RWPE2 (cell line): ENCODE measurements around the gene VOPP1.

Experiments
- ATAC-seq: fragments of 200-7000 bp; cut with Tn5 transposase; 3 replicates; pipeline ENCODE4 v1.9.1; 2021; ENCODE audit warnings: low read depth
- DNase-seq: peaks from one replicate; pipeline ENCODE4 v3.0.0-alpha.2; 2020; ENCODE audit warnings: low spot score
- H3K27ac ChIP-seq: fragments of 450-650 bp; 2 replicates; pipeline ENCODE4 v1.5.1; 2017; ENCODE audit warnings: mild to moderate bottlenecking; ENCODE audit not compliant: poor library complexity, severe bottlenecking
- H3K27me3 ChIP-seq: fragments of 250-450 bp; sonication (Bioruptor Pico); 2 replicates; pipeline ENCODE4 v1.5.1; 2021; ENCODE audit warnings: mild to moderate bottlenecking, moderate library complexity; ENCODE audit not compliant: insufficient read depth, poor library complexity, severe bottlenecking
- H3K36me3 ChIP-seq: fragments of 250-450 bp; sonication (Bioruptor Pico); 2 replicates; pipeline ENCODE4 v1.5.1; 2020; ENCODE audit warnings: low read depth, mild to moderate bottlenecking, moderate library complexity
- H3K4me1 ChIP-seq: fragments of 250-450 bp; sonication (Bioruptor Pico); 2 replicates; pipeline ENCODE4 v1.5.1; 2021; ENCODE audit warnings: mild to moderate bottlenecking, moderate library complexity; ENCODE audit not compliant: insufficient read depth, poor library complexity, severe bottlenecking
- H3K4me3 ChIP-seq: fragments of 250-450 bp; sonication (Bioruptor Pico); 2 replicates; pipeline ENCODE4 v1.5.1; 2021; ENCODE audit warnings: mild to moderate bottlenecking, moderate library complexity; ENCODE audit not compliant: severe bottlenecking
- H3K9me3 ChIP-seq: fragments of 250-450 bp; sonication (Bioruptor Pico); 2 replicates; pipeline ENCODE4 v1.5.1; 2021; ENCODE audit warnings: mild to moderate bottlenecking, moderate library complexity; ENCODE audit not compliant: severe bottlenecking
- TF ChIP-seq, protein P1 (sequence below): fragments of 450-650 bp; IDR thresholded peaks from one replicate; pipeline ENCODE4 v1.5.1; 2017; ENCODE audit warnings: mild to moderate bottlenecking, moderate library complexity; ENCODE audit not compliant: poor library complexity, severe bottlenecking

VOPP1 gene

DNA sequence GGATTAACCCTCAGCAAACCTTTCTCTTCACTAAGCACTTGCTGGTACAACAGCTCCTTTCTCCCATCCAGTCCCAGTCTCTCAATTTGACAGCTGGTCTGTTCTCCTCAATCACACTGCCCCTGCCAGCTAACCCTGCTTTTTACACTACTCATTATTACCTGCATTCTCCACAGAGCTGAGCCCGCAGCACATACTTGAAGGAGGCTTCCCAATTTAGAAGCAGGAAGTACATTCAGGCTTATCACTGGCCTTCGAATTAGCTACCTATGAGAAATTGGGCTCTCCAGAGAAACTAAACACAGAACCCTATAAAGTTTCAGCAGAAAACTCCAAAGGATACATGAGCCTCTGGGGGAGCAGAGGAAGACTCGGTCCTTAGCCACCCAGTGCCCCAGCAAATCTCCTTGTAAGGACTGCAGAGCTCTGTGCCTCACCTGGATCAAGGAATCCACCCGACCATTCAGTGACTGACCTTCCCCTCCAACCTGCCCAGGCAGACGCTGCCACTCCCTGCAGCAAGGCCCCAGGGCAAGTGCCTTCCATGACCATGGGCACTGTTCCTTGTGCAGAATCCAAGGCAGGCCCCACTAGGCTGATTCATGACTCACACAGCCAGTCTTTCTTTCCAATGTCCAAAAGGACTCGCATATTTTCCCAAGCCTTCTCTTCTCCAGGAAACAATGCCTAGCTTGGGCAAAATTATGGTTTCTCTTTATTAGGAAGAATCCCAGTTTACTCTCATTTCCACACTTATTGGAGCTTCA lies 68.0 kb downstream of the VOPP1 start:
- Histone ChIP-seq H3K4me3 (no peak overlapping the region), H3K27ac (peak overlapping the region; percentile 18), H3K27me3 (no peaks in the 10 kb centered on the region), H3K36me3 (no peaks in the 10 kb centered on the region), H3K9me3 (no peaks in the 10 kb centered on the region), H3K4me1 (peaks cover 19% of the 10 kb centered on the region)
- ATAC-seq: peak; percentile 44; the same call in 2 of the 3 replicates
- TF ChIP-seq, protein P1, sequence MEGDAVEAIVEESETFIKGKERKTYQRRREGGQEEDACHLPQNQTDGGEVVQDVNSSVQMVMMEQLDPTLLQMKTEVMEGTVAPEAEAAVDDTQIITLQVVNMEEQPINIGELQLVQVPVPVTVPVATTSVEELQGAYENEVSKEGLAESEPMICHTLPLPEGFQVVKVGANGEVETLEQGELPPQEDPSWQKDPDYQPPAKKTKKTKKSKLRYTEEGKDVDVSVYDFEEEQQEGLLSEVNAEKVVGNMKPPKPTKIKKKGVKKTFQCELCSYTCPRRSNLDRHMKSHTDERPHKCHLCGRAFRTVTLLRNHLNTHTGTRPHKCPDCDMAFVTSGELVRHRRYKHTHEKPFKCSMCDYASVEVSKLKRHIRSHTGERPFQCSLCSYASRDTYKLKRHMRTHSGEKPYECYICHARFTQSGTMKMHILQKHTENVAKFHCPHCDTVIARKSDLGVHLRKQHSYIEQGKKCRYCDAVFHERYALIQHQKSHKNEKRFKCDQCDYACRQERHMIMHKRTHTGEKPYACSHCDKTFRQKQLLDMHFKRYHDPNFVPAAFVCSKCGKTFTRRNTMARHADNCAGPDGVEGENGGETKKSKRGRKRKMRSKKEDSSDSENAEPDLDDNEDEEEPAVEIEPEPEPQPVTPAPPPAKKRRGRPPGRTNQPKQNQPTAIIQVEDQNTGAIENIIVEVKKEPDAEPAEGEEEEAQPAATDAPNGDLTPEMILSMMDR: no peak
- DNase-seq: no peak

DNA sequence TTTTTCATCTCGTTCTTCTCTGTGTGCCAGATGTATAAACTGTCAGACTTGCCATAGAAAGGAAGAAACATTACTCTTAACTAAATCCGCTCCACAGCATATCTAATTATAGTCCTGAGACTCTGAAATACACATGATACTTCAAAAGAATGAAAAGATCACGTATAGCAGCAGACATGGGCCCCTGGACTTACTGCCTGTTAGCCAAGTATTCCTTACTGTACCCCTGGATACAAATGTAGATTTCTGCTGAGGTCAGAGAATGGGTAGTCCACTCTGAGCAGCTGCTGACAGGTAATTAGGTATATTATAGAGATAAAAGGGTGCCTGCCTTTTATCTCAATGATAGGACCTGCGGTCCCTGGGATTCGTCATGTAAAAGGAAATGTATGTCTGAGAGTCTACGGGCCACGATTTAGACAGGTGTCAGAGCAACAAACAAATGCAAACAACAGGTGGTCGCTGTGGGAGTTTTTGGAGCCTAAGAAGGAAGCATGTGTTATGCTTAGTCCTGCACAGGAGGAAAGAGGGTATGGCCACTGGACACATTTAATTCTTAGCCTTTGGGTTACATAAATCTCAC lies 69.4 kb downstream of the VOPP1 start:
- Histone ChIP-seq H3K4me1 (peaks cover 19% of the 10 kb centered on the region), H3K4me3 (no peak overlapping the region), H3K27me3 (no peaks in the 10 kb centered on the region), H3K27ac (no peak overlapping the region), H3K9me3 (no peaks in the 10 kb centered on the region), H3K36me3 (no peaks in the 10 kb centered on the region)
- TF ChIP-seq, protein P1: no peak
- DNase-seq: no peak
- ATAC-seq: no peak

DNA sequence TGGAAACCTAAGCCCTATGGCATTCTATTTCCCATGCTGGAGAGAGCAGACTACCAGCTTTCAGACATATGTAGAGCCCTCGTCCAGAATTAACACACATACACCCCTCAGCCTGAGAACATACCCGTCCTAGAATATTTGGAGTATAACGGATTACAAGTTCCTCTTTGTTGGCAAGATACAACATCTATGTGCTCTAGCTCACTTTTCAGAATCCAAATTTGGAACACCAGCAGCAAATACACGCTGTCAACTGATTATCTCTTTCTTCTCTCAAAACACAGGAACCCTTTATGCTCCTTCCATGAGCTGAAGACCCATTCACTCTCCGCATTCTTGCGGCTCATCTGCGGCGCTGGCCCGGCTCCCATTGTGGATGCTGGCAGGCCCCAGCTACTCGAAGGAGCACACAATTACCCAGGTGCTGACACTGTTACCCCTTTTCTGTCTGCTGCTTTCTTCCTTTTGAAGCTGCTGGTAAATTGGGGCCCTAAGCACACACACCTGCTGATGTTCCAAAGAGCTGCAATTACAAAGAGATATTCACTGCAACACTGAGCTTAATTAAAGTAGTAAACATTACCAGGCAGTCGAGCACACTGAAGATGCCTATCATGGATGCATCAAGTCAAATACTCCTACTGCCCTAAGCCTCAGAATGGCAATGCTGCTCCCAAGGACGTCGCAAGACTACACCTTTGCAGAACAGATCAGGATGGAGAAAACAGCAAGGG lies 70.0 kb downstream of the VOPP1 start:
- no peaks in the 10 kb centered on the region for H3K9me3 ChIP-seq
- ATAC-seq (no peak), DNase-seq (no peak)
- no peaks in the 10 kb centered on the region for H3K27me3 ChIP-seq
- H3K27ac ChIP-seq: no peak overlapping the region
- peaks cover 19% of the 10 kb centered on the region for H3K4me1 ChIP-seq
- H3K36me3 ChIP-seq: no peaks in the 10 kb centered on the region
- no peak overlapping the region for H3K4me3 ChIP-seq
- TF ChIP-seq, protein P1: no peak

DNA sequence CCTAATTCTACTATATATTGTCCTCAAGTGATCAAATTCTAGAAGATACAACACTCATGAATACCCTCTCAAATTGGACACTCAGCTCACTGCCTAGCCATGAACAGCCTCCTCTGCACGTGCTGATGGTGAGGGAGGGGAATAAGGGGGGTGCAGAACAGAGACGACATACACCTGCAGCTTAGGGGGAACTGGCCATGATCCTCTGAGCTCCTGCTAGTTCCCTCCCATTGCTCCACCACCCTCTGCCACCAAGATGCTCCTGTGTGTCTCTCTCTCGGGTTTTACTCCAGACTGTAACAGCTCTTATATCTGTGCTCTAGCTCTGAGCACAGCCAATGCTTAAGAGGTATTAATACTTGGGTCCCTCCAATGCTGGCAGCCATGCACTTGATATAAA lies 70.7 kb downstream of the VOPP1 start:
- no peak for ATAC-seq
- Histone ChIP-seq H3K27ac (no peak overlapping the region), H3K4me3 (no peak overlapping the region), H3K4me1 (peaks cover 19% of the 10 kb centered on the region), H3K9me3 (no peaks in the 10 kb centered on the region), H3K36me3 (no peaks in the 10 kb centered on the region), H3K27me3 (no peaks in the 10 kb centered on the region)
- TF ChIP-seq, protein P1: no peak
- DNase-seq: no peak
